GM19043 (cell line): ENCODE results near the gene EFHC2.

Experiments used
- ATAC-seq: cut with Tn5 transposase; IDR thresholded peaks from one replicate; pipeline ENCODE4 v1.9.1; 2021; ENCODE audit warnings: low read depth; ENCODE audit not compliant: unreplicated experiment

EFHC2 gene

GRCh38 chrX:44343412-44344141 is at the start of gene EFHC2:
Gene EFHC2, minus strand, starts transcription at chrX:44343672. Its CDS starts 84 bp downstream, at chrX:44343588.
- no peak for ATAC-seq

GRCh38 chrX:44392767-44393166 is 49.3 kb upstream of the EFHC2 start:
- ATAC-seq, result no peak

- ATAC-seq, result no peak
These were observed 41.3 kb upstream of the EFHC2 start for GRCh38 chrX:44384688-44385338.

- ATAC-seq, result no peak
These were observed 39.4 kb upstream of the EFHC2 start for GRCh38 chrX:44382871-44383270.

- no peak for ATAC-seq
These were observed 9.3 kb upstream of the EFHC2 start for GRCh38 chrX:44352758-44353157.

- ATAC-seq, result no peak
These were observed 6.1 kb upstream of the EFHC2 start for GRCh38 chrX:44349561-44349960.

- no peak for ATAC-seq
These were observed 1.2 kb upstream of the EFHC2 start for GRCh38 chrX:44344687-44345086.

GRCh38 chrX:44344194-44344593 is 722 bp upstream of the EFHC2 start:
- ATAC-seq, result no peak

- ATAC-seq, result no peak
These were observed 606 bp downstream of the EFHC2 start for GRCh38 chrX:44342866-44343265.

- no peak for ATAC-seq
These were observed 5.1 kb downstream of the EFHC2 start for GRCh38 chrX:44338361-44338760.

- no peak for ATAC-seq
These were observed 11.0 kb downstream of the EFHC2 start for GRCh38 chrX:44332437-44332836.

GRCh38 chrX:44330227-44330626 is 13.2 kb downstream of the EFHC2 start:
- ATAC-seq, result no peak

- ATAC-seq, result no peak
These were observed 23.9 kb downstream of the EFHC2 start for GRCh38 chrX:44319550-44319949.

GRCh38 chrX:44317181-44317580 is 26.3 kb downstream of the EFHC2 start:
- ATAC-seq, result no peak

GRCh38 chrX:44314808-44315207 is 28.7 kb downstream of the EFHC2 start:
- ATAC-seq, result no peak

- ATAC-seq, result no peak
These were observed 29.2 kb downstream of the EFHC2 start for GRCh38 chrX:44314259-44314734.

GRCh38 chrX:44312421-44312820 is 31.1 kb downstream of the EFHC2 start:
- no peak for ATAC-seq

- ATAC-seq, result no peak
These were observed 33.2 kb downstream of the EFHC2 start for GRCh38 chrX:44310227-44310626.

GRCh38 chrX:44308869-44309268 is 34.6 kb downstream of the EFHC2 start:
- ATAC-seq, result no peak

GRCh38 chrX:44306356-44306755 is 37.1 kb downstream of the EFHC2 start:
- ATAC-seq, result no peak

- ATAC-seq, result no peak
These were observed 37.6 kb downstream of the EFHC2 start for GRCh38 chrX:44305921-44306320.

- ATAC-seq, result no peak
These were observed 40.4 kb downstream of the EFHC2 start for GRCh38 chrX:44303119-44303518.
